Subcutaneous adipose tissue (tissue), 4 donors: ENCODE results near the gene PLA2G2F. TPM values are rescaled to one million over a fixed set of nuclear protein-coding genes. Genes with fewer than 3 reads are reported as not detected.

Source experiments
- CTCF ChIP-seq: fragments of 450-650 bp; IDR thresholded peaks from one replicate; pipeline ENCODE4 v1.5.1; 2016; ENCODE audit warnings: low read depth, mild to moderate bottlenecking, control low read depth, antibody characterized with exemption, moderate library complexity
- total RNA-seq, 4 donors: library from RNA; depleted of rRNA; stranded (reverse); fragments of >200 nt; gene quantifications; one replicate each; pipeline ENCODE4 v1.1.0, GENCODE V29; 2016

The PLA2G2F gene
- total RNA-seq: not detected

GRCh38 chr1:20138961-20139550, at the start of gene PLA2G2F:
PLA2G2F (plus strand) TSS chr1:20139323; CDS start chr1:20139428, 105 bp downstream.
- TF ChIP-seq CTCF: no peak

GRCh38 chr1:20089328-20090077, 49.6 kb upstream of the PLA2G2F start:
- TF ChIP-seq CTCF: no peak

- TF ChIP-seq CTCF: no peak
Measured at GRCh38 chr1:20090119-20090518, 49.0 kb upstream of the PLA2G2F start.

DNA sequence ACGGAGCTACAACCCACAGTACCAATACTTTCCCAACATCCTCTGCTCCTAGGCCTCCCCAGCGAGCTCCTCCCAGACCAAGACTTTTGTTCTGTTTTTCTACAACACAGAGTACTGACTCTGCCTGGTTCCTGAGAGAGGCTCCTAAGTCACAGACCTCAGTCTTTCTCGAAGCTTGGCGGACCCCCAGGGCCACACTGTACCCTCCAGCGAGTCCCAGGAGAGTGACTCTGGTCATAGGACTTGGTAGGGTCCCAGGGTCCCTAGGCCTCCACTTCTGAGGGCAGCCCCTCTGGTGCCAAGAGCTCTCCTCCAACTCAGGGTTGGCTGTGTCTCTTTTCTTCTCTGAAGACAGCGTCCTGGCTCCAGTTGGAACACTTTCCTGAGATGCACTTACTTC, 48.5 kb upstream of the PLA2G2F start:
- no peak for TF ChIP-seq CTCF

- TF ChIP-seq CTCF: no peak
Measured at GRCh38 chr1:20093303-20093702, 45.8 kb upstream of the PLA2G2F start.

DNA sequence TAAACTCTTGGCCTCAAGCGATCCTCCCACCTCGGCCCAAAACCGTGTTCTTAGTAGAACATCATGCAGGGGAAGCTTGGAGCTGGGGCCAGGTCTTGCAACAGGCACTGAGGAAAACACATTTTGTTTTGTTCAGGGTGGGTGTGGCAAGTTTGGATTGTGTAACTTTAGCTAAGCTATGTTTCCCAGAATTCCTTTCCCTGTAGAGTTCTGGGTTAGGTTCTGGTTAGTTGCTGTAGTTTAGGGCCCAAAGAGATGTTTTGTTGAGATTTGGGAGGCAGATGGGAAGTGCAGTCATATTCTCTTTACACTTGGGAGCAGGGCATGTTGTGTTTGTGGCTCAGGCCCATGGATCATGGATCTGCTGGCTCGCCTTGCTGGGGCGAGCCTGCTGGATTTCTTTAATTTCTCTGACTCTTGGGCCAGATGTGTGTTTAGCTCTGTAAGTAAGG, 45.2 kb upstream of the PLA2G2F start:
- TF ChIP-seq CTCF: no peak

GRCh38 chr1:20095564-20096434, 43.3 kb upstream of the PLA2G2F start:
- no peak for TF ChIP-seq CTCF
